Gastrocnemius medialis (tissue), 4 donors: ENCODE measurements around the gene ASCL3. TPM values are rescaled to one million over a fixed set of nuclear protein-coding genes. Genes with fewer than 3 reads are reported as not detected.

Source experiments
- ATAC-seq, 2 donors: fragments of 150-250 bp; one replicate each; pipeline ENCODE4 v1.9.1; 2016
- DNase-seq, 2 donors: peaks; one replicate each; pipeline ENCODE4 v3.0.0-alpha.2; 2019
- H3K27ac ChIP-seq, 4 donors: fragments of 200-600 bp; sonication (generic); 1 replicate in 1 of 4; 2 replicates in 3 of 4; pipeline ENCODE4 v1.5.1; 2016 to 2018; ENCODE audit warnings: mild to moderate bottlenecking in 2 of 4, moderate library complexity in 1 of 4
- H3K27me3 ChIP-seq, 3 donors: fragments of 200-600 bp; sonication (generic) in 2 of 3; 1 replicate in 1 of 3; 2 replicates in 2 of 3; pipeline versions ENCODE4 v1.5.1 to v1.6.0; 2016 to 2019; ENCODE audit warnings: mild to moderate bottlenecking in 1 of 3, moderate library complexity in 1 of 3
- H3K36me3 ChIP-seq, 2 donors: fragments of 200-600 bp; sonication (generic) in 1 of 2; one replicate each; pipeline ENCODE4 v1.5.1; 2017 to 2018
- H3K4me1 ChIP-seq, 2 donors: fragments of 200-600 bp; sonication (generic) in 1 of 2; one replicate each; pipeline ENCODE4 v1.5.1; 2016 to 2017; ENCODE audit warnings: mild to moderate bottlenecking in 2 of 2
- H3K4me3 ChIP-seq, 4 donors: fragments of 200-600 bp; sonication (generic) in 3 of 4; 1 replicate in 1 of 4; 2 replicates in 3 of 4; pipeline ENCODE4 v1.5.1; 2016 to 2019; ENCODE audit warnings: mild to moderate bottlenecking in 2 of 4
- H3K9me3 ChIP-seq, 3 donors: fragments of 200-600 bp; sonication (generic) in 2 of 3; 1 replicate in 1 of 3; 2 replicates in 2 of 3; pipeline ENCODE4 v1.5.1; 2016 to 2019
- CTCF ChIP-seq, 5 experiments: fragments of 450-650 bp in 3 of 5; fragments of 200-600 bp in 2 of 5; sonication (generic) in 2 of 5; IDR thresholded peaks in 4 of 5; conservative IDR thresholded peaks in 1 of 5; 1 replicate in 4 of 5; 2 replicates in 1 of 5; pipeline ENCODE4 v1.5.1; 2016 to 2019; ENCODE audit warnings: antibody characterized with exemption in 5 of 5, mild to moderate bottlenecking in 3 of 5, moderate library complexity in 3 of 5
- POLR2A ChIP-seq, 2 donors: fragments of 450-650 bp; IDR thresholded peaks; one replicate each; pipeline ENCODE4 v1.6.1; 2017; ENCODE audit warnings: antibody characterized with exemption in 2 of 2, mild to moderate bottlenecking in 2 of 2, moderate library complexity in 2 of 2
- in situ Hi-C, 4 donors: fragments of 200-750 bp; cut with MboI; loops; one replicate each; pipeline versions ENCODE4 v1.15.0 to v1.8.0; 2017; ENCODE audit warnings: low sequenced_read_pairs in 4 of 4
- intact Hi-C: fragments of 100-400 bp; cut with DNase I; formaldehyde crosslinking; loops from one replicate; pipeline ENCODE4 v1.15.1; 2023; ENCODE audit warnings: low total_unique reads
- total RNA-seq, 4 donors: library from RNA; depleted of rRNA; stranded (reverse); fragments of >200 nt; gene quantifications; one replicate each; pipeline versions ENCODE4 v1.1.0 to v1.2.3, GENCODE V29; 2016

The ASCL3 gene
- total RNA-seq, 4 donors from 2014 or later: not detected

- TF ChIP-seq CTCF (IDR thresholded peaks at IDR 0.05 in 4 of 5, conservative IDR thresholded peaks at IDR 0.05 in 1 of 5) (no peak), POLR2A (IDR thresholded peaks at IDR 0.05) (no peak)
- Histone ChIP-seq H3K4me3 (peak overlapping the region; percentile 79 to 98 (median 84)), H3K27me3 (no peaks in the 10 kb centered on the region), H3K27ac (peak overlapping the region; percentile 96 to 97 (median 96)), H3K9me3 (no peaks in the 10 kb centered on the region), H3K36me3 (peaks cover 0 to 13% of the 10 kb centered on the region in 2 donors), H3K4me1 (peaks cover 24 to 30% of the 10 kb centered on the region in 2 donors)
- in situ Hi-C loops: loop anchor here in 2 of 4 donors (10.0 to 25.0 kb wide), 3 partner anchors 276 to 726 kb away; partner anchors contain the start of genes RPL27A (in 2 of the 2) and TRIM66 (in 2 of the 2)
- intact Hi-C loops: loop anchor here (1.0 to 10.0 kb wide), 4 partner anchors 53 to 709 kb away; partner anchors contain the start of genes AKIP1, RPL27A and TRIM66
- DNase-seq (peak; percentile 68 to 80), ATAC-seq (peak; percentile 81 to 84)
These were observed 20.9 kb upstream of the ASCL3 start for GRCh38 chr11:8963569-8964323.

- Histone ChIP-seq H3K4me3 (peak overlapping the region in 3 of 4 donors; percentile 79 to 98 (median 80)), H3K36me3 (peaks cover 0 to 7% of the 10 kb centered on the region in 2 donors), H3K27ac (peak overlapping the region; percentile 96 to 97 (median 96)), H3K4me1 (peaks cover 24 to 30% of the 10 kb centered on the region in 2 donors), H3K9me3 (no peaks in the 10 kb centered on the region), H3K27me3 (no peaks in the 10 kb centered on the region)
- intact Hi-C loops: loop anchor here (10.0 kb wide), 1 partner anchor 708 kb away; no protein-coding TSS in a partner anchor
- no peak for TF ChIP-seq CTCF (IDR thresholded peaks at IDR 0.05 in 4 of 5, conservative IDR thresholded peaks at IDR 0.05 in 1 of 5)
- no peak for TF ChIP-seq POLR2A (IDR thresholded peaks at IDR 0.05)
- in situ Hi-C loops: loop anchor here in 2 of 4 donors (10.0 to 25.0 kb wide), 3 partner anchors 276 to 726 kb away; partner anchors contain the start of genes RPL27A (in 2 of the 2) and TRIM66 (in 2 of the 2)
- no peak for DNase-seq
- ATAC-seq: no peak
These were observed 20.0 kb upstream of the ASCL3 start for GRCh38 chr11:8962841-8963240.

GRCh38 chr11:8961401-8961800 is 18.6 kb upstream of the ASCL3 start:
- peaks cover 24 to 30% of the 10 kb centered on the region in 2 donors for H3K4me1 ChIP-seq
- no peak overlapping the region for H3K27ac ChIP-seq
- no peak for TF ChIP-seq CTCF (IDR thresholded peaks at IDR 0.05 in 4 of 5, conservative IDR thresholded peaks at IDR 0.05 in 1 of 5)
- TF ChIP-seq POLR2A (IDR thresholded peaks at IDR 0.05): no peak
- intact Hi-C loops (loop anchor here (10.0 kb wide), 1 partner anchor 707 kb away; no protein-coding TSS in a partner anchor), in situ Hi-C loops (loop anchor here in 2 of 4 donors (10.0 to 25.0 kb wide), 3 partner anchors 274 to 724 kb away; partner anchors contain the start of genes RPL27A (in 2 of the 2) and TRIM66 (in 2 of the 2))
- H3K4me3 ChIP-seq: no peak overlapping the region
- H3K9me3 ChIP-seq: no peaks in the 10 kb centered on the region
- peaks cover 0 to 1% of the 10 kb centered on the region in 2 donors for H3K36me3 ChIP-seq
- no peaks in the 10 kb centered on the region for H3K27me3 ChIP-seq
- ATAC-seq (no peak), DNase-seq (no peak)

- Histone ChIP-seq H3K36me3 (peaks cover 0 to 19% of the 10 kb centered on the region in 2 donors), H3K27ac (peak overlapping the region; percentile 25 to 51 (median 46)), H3K4me3 (no peak overlapping the region), H3K4me1 (peaks cover 14 to 26% of the 10 kb centered on the region in 2 donors), H3K27me3 (no peaks in the 10 kb centered on the region), H3K9me3 (no peaks in the 10 kb centered on the region)
- no peak for DNase-seq
- intact Hi-C loops: loop anchor here (10.0 kb wide), 1 partner anchor 705 kb away; no protein-coding TSS in a partner anchor
- peak in 1 of 2 donors; percentile 25 for ATAC-seq
- in situ Hi-C loops: loop anchor here in 3 of 4 donors (10.0 to 25.0 kb wide), 4 partner anchors 272 to 722 kb away; partner anchors contain the start of genes RPL27A (in 2 of the 3) and TRIM66 (in 2 of the 3)
- TF ChIP-seq POLR2A (IDR thresholded peaks at IDR 0.05) (no peak), CTCF (IDR thresholded peaks at IDR 0.05 in 4 of 5, conservative IDR thresholded peaks at IDR 0.05 in 1 of 5) (peak; percentile 16 to 51 (median 38))
These were observed 16.8 kb upstream of the ASCL3 start for GRCh38 chr11:8959546-8960166.
